LHCN-M2 (cell line): Measurements from ENCODE around the gene P2RX1. TPM values are rescaled to one million over a fixed set of nuclear protein-coding genes. Genes with fewer than 3 reads are reported as not detected.
"Not testable (repeated sequence)": the region's sequence is repeated elsewhere in the genome, so short reads cannot be mapped to it uniquely, and the experiment has no call there.

Experiments used
- DNase-seq: peaks from one replicate; pipeline ENCODE4 v3.0.0-alpha.2; 2012; ENCODE audit warnings: low read depth
- total RNA-seq: library from RNA; depleted of rRNA; stranded (reverse); fragments of >200 nt; gene quantifications from 2 replicates; pipeline ENCODE4 v1.2.3, GENCODE V29; 2014; rRNA removed

Gene P2RX1
- total RNA-seq, 1 experiment from 2014 or later, result 0.17 TPM

DNA sequence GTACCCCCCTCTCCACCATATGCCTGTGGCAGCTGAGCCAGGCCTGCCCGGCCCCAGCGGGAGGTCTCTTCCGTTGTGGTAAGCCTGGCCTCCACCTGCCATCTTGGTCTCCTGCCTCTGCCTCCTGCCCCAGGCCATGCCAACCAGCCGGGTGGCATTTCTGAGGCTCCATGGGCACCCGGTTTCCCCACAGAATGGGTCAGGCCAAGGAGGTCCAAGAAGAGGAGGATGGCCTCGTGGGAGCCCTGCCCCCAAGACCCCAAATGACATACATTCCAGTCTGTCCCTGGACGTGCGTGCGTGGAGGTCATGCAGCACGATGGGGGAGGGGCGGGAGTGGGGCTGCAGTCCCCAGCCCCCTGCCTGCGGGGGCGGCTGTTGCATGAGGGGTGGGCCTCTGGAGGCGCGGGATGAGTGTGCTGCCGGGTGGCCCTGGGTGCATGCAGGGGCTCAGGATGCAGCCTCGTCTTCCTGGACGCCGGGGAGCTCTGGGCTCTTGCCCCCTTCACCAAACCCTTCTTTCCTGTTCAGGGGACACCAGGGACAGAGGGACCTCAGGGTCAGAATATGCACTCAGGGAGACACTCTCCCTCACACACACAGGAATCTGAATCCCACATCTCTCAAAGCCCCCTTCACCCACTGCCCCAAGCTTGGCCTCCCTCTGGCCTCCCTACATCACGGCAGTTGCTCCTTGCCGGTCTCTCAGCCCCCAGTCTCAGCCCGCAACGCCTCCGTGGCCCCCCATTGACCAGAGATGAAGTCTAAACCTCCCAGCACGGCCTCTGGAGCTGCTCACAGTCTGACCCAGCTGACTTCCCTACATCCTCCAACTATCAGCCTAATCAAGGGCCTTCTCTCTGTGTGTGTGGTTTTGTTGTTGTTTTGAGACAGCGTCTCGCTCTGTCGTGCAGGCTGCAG lies 54.2 kb downstream of the P2RX1 start:
- no peak for DNase-seq

DNA sequence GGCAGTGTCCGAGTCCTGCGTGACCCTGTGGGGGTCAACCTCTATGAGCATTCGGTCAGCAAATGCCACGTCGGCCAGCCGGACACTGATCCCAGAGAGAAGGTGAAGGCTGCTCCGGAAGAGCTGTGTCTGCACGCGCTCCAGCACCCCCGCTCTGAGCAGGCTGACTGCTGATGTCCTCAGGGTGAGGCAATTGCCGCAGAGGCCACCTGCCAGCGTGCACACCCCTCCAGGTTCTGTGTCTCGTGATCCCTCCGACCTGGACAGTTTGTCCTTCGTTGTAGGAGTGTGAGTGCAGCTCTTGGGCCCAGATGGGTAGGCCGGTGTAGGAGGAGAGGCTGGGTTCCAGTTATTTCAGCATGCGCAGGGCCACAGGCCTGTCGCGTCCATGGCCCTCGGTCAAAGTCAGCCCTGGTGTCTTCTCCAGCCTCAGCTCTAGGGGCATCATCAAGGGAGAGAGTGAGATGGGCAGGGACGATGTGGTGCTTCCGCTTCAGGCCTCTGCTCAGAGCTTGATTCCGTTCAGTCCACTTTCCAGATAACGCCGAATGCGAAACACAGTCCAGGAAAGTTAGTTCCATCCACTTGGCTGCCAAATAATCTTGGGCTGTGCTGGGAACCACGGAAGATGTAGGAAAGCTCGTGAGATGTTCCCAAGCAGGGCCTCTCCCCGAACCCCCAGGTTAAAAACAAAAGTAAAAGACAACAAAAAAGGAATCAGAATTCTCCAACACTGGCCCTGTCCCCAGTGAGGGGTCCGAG lies 55.1 kb downstream of the P2RX1 start:
- no peak for DNase-seq

DNA sequence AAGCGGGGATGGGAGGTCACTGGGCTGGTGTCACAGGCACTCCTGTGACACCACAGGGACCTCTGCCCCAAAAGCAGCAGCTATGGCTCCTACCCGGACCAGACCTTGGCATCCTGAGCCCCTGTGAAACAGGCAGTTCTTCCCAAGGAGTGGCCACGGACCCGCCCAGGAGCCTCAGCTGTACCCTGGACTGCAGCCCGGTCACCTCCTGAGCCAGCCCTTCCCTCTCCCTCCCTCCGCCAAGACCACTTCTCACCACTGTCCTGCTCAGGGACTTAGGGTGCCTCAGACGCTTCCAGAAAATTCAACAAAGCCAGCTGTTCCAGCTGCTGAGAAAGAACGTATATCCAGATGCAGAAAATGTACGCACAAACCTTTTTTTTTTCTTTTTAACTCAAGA lies 56.3 kb downstream of the P2RX1 start:
- DNase-seq, result no peak

DNA sequence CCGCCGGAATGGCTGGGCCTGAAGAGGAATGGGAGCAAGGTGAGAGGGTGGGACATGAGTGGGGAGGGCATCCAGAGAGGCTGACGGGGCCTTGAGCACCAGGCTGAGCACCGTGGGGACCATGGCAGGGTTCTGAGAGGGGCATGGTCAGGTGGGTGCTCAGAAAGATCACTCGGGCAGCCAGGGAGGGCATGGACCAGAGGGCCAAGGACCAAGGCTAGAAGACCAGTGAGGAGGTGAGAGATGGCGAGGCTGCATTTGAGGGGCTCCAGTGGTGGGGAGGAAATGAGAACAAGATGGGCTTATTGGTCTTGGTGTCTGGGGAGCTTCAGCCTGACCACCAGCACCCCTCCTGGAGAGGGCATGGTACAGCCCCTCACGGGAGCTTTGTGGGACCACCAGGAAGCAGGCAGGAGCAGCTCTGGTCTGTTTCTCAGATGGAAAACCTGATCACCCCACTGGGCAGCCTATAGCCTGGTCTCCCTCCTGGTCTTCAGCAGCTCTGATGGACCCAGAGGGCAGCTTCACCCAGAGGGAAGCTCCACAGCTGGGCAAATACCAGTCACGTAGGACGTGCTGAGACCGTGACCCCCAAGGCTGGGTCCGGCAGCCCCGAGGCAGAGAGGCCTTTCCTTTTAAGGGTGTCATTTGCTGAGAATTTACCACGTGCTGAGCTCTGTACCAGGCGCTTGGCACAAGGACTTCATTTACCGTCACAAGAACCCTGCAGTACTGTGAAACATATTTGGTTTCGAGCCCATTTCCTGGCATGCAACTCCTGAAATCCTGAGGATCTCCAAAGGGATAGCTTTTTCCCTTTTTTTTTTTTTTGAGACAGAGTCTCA lies 58.8 kb downstream of the P2RX1 start:
- no peak for DNase-seq

DNA sequence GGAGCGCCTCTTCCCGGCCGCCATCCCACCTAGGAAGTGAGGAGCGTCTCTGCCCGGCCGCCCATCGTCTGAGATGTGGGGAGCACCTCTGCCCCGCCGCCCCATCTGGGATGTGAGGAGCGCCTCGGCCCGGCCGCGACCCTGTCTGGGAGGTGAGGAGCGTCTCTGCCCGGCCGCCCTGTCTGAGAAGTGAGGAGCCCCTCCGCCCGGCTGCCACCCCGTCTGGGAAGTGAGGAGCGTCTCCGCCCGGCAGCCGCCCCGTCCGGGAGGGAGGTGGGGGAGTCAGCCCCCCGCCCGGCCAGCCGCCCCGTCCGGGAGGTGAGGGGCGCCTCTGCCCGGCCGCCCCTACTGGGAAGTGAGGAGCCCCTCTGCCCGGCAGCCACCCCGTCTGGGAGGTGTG lies 62.1 kb downstream of the P2RX1 start:
- DNase-seq, result not testable (repeated sequence)

GRCh38 chr17:3852561-3852960 lies 63.7 kb downstream of the P2RX1 start:
- no peak for DNase-seq

DNA sequence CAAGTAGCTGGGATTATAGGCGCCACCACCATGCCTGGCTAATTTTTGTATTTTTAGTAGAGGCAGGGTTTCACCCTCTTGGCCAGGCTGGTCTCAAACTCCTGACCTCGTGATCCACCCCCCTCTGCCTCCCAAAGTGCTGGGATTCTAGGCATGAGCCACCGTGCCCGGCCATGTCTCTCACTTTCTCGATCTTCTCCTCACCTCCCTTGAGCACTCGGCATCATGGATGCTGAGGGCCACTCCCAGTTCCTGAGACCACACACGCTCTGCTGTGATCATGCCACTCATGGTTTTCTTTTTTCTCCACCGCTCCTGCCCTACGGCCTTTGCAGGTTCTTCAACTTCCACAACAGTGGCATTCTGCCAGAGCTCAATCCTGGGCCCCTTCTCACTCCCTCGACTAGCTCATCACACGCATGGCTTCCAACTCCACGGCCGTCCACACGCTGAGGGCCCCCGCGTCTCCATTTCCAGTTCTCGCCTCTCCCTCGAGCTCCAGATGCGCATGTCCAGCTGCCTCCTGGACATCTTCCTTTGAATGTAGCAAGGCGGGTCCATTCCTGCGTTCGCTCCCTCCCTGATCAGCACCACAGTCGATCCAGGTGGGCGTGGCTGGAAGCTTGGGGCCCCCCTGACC lies 64.7 kb downstream of the P2RX1 start:
- DNase-seq, result no peak

- DNase-seq, result no peak
These were observed 67.9 kb downstream of the P2RX1 start for GRCh38 chr17:3848229-3848835.

DNA sequence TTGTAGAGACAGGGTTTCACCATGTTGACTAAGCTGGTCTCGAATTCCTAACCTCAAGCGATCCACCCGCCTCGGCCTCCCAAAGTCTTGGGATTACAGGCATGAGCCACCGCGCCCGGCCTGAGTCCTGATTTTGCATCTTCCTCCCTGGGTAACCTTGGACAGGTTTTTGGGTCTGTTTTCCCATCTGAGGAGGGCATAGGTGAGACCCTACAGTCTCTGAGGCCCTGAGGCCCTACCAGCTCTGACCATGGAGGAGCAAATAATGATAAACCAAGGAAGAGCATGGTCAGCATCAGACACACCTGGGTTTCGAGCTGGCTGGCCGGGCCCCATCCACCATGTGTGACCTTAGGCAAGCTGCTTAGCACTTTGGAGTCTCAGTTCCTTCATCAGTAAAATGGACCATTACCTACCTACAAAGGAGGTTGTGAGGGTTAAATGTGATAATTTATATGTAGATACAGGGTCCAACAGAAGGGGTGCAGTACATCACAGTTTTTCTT lies 69.0 kb downstream of the P2RX1 start:
- DNase-seq, result no peak

Other genes with a start within 250 kb of the P2RX1 start
- gene TAX1BP3, start 247.9 kb downstream of the P2RX1 start, total RNA-seq, result 259 and 286 TPM in 2 replicates
- 13.0 and 42.7 TPM in 2 replicates for gene EMC6, start 247.7 kb downstream of the P2RX1 start, total RNA-seq
- gene P2RX5, start 220.3 kb downstream of the P2RX1 start, total RNA-seq, result 21.5 and 28.6 TPM in 2 replicates
- 14.7 and 17.0 TPM in 2 replicates for gene HASPIN, start 192.6 kb downstream of the P2RX1 start, total RNA-seq
- gene ITGAE, start 115.3 kb downstream of the P2RX1 start, total RNA-seq, result 36.8 and 38.6 TPM in 2 replicates
- gene NCBP3, start 70.2 kb downstream of the P2RX1 start, total RNA-seq, result 19.9 and 21.9 TPM in 2 replicates
- 3.6 and 3.7 TPM in 2 replicates for gene CAMKK1, start 23.4 kb downstream of the P2RX1 start, total RNA-seq
- 0.77 and 3.8 TPM in 2 replicates for gene ATP2A3, start 48.0 kb upstream of the P2RX1 start, total RNA-seq
- gene ZZEF1, start 226.6 kb upstream of the P2RX1 start, total RNA-seq, result 19.0 and 19.2 TPM in 2 replicates
- 15.3 and 16.2 TPM in 2 replicates for gene CYB5D2, start 226.7 kb upstream of the P2RX1 start, total RNA-seq